LNCAP (cell line): ENCODE data around the gene FBH1.

ENCODE experiments used
- TF ChIP-seq, protein P1 (sequence below): fragments of 450-650 bp; IDR thresholded peaks from 2 replicates; pipeline ENCODE4 v1.5.1; 2017; ENCODE audit warnings: mild to moderate bottlenecking

FBH1 gene

DNA sequence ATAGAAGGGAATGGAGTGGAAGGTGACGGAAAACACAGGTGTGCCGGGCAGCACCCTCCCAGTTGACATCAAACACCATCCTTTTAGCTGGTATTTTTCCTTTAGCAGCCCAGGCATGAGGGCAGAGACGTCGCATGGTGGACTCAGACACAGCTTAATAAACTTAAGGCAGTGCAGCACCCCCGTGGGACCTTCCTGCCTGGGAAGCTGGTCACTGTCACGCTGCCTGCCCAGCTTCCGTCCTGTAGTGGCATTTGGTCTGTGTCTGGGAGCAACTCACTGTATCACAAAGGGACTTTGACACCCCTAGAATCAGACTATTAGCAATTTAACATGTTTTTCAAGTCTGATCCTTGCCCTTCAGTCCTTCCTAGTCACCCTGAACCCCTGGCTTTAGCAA is 51.5 kb downstream of the FBH1 start:
- TF ChIP-seq, protein P1, sequence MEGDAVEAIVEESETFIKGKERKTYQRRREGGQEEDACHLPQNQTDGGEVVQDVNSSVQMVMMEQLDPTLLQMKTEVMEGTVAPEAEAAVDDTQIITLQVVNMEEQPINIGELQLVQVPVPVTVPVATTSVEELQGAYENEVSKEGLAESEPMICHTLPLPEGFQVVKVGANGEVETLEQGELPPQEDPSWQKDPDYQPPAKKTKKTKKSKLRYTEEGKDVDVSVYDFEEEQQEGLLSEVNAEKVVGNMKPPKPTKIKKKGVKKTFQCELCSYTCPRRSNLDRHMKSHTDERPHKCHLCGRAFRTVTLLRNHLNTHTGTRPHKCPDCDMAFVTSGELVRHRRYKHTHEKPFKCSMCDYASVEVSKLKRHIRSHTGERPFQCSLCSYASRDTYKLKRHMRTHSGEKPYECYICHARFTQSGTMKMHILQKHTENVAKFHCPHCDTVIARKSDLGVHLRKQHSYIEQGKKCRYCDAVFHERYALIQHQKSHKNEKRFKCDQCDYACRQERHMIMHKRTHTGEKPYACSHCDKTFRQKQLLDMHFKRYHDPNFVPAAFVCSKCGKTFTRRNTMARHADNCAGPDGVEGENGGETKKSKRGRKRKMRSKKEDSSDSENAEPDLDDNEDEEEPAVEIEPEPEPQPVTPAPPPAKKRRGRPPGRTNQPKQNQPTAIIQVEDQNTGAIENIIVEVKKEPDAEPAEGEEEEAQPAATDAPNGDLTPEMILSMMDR: no peak

DNA sequence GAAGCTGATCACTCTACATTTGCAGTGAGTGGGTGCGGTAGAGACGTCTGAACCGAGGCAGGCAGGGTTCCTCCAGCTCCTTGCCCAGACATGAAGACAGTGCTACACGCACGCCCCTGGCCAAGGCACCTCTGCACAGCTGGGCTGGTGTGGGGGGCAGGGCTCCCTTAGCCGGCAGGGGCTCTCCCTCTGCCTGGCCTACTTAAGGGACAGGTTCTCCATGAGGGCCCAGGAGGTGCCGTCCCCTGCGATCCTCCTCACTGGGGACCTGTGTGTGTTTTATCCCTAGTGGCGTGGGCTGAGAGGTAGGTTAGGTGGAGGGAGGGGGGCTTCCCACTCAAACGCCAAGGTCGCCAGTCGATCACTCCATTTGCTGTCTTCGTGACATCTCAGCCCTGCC is 52.0 kb downstream of the FBH1 start:
- TF ChIP-seq, protein P1: no peak

DNA sequence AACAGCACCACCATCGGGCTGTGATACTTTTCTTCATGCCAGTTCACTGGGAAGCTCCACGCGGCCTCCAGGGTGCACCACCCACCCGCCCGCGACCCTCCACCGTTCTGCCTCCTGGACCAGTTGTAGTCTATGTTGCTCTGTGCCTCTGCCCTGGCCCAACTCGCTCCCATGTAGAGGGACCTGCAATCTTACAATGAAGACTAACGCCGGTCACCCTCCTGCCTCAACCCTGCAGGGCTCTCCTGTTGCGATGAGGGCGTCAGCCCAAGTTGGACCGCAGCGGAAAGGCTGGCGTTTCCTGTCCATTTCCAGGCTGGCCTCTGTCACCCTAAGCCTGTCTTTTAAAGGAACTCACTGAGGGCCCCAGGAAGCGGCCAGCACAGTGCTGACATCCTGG is 52.4 kb downstream of the FBH1 start:
- TF ChIP-seq, protein P1: no peak

DNA sequence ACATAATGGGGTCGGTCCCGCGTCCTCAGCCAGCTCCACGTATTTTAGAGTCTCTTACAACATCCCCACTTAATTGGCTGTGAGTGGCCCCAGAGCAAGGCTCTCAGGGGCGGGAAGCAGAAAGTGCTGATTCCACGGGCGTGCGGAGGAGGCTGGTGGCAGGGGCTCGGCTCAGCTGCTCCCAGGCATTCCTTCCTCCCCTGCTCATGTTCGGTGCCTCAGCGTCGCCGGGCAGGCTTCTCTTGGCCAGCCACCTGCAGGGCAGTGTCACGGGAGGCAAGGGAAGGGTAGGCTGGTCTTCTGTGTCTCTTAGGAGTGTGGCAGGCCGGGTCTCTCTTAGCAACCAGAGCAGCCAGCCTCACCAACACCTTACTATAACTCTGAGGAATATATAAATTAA is 53.5 kb downstream of the FBH1 start:
- TF ChIP-seq, protein P1: no peak

DNA sequence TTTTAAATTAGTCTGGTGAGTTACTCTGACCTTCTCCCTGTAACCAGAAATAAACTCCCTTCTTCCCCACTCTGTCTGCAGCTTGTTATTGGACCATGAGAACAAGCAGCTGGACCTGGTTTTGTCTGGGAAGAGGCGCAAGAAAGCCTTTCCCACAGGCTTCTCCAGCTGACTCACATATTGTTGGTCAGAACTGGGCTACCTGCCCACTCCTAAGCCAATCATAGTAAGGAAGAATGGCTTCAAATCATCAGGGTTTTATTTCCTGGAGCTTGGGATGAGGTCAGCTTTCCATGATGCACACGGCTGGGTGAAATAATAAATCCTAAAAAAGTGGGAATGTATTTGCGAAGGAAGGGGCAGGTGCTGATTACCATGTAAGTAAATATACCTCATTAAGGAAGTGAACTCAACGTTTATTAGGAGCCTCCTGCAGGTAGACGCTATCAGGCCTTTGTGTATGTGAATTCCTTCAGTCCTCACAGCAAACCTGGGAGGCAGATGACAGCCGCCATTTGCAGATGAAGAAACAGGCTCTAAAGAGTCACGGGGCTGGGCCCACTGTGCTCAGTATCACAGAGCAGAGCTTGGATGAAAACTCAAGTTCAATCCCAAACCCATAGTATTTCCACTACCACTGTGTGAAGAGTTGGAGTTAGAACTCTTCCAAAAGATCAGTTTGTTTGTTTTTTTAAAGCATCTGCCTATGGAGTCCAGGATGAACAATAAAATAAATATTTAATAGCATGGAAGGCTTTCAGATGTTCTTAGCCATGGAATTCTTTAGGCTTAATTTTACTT is 54.5 kb downstream of the FBH1 start:
- TF ChIP-seq, protein P1: no peak

DNA sequence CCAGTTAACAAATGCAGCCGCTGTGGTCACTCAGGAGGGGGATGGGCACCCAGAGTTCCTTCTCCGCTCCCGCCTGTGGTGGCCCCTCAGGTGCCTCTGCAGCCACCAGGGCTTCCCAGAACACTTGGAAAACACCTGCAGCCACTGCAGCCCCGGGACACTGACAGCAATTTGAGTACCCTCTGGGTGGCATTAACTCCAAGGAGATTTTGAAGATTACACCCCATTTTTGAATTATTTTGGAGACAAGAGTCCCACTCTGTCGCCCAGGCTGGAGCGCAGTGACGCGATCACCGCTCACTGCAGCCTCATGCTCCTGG is 55.1 kb downstream of the FBH1 start:
- TF ChIP-seq, protein P1: no peak

DNA sequence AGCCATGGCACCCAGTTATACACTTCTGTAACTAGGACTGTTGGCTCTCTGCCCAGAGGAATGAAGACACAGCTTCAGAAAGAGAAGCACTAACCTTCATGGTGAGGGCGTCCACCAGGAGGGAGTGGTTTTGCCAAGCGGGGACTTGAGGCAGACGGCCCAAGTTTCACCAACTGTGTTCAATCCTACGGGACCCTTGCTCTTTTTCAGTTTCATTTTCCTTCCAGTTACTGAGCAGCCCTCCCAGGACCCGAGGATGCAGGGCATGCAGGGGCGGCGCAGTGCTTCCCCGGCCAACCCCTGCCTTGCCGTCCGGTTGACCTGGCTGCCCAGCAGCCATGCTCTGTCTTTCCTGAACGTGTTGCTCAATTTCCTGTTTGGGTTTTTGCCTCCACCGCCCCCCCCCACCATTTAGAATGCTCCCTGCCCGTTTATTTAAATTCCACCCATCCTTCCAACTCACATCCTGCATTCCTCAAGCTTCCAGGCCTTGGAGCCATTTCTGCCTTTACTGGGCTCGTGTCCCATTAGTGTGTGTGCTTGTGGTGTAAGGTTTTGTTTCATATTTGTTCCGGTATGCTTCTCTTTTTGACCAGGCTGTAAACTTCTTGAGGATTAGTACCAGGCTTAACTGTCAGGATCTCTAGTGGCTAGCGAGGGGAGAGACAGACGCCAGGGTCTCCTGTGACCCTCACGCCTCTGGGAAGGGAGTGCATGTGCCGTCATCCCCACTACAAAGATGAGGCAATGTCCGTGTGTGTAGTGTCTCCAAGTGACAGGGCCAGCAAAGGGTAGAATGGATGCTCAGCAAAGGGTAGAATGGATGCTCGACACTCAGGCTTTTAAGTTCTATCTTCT is 55.7 kb downstream of the FBH1 start:
- TF ChIP-seq, protein P1: no peak
